Activated T-helper 2 cell treated with anti-CD3 and anti-CD28 coated beads, Interferon-gamma antibody, Interleukin-2, Interleukin-4, amounts not matched to agents 10 μg/mL and 5 μg/mL and 100 μg/mL, durations not matched to agents 14 hours and 24 hours and 36 hours (primary cell): ENCODE results near the gene PSTK. TPM values are rescaled to one million over a fixed set of nuclear protein-coding genes. Genes with fewer than 3 reads are reported as not detected.
A peak's percentile ranks its signal among the peaks of the same experiment; 100 is the strongest.

Experiments used
- DNase-seq: peaks from one replicate; pipeline ENCODE4 v3.0.0; 2021; ENCODE audit warnings: low spot score
- H3K27ac Mint-ChIP-seq: one replicate; pipeline ENCODE4 v1.8.0; 2021; ENCODE audit warnings: mixed read lengths
- H3K27me3 Mint-ChIP-seq: one replicate; pipeline ENCODE4 v1.8.0; 2021; ENCODE audit warnings: low read depth, mixed read lengths
- H3K36me3 Mint-ChIP-seq: one replicate; pipeline ENCODE4 v1.8.0; 2021; ENCODE audit warnings: low read depth, mixed read lengths
- H3K4me1 Mint-ChIP-seq: one replicate; pipeline ENCODE4 v1.8.0; 2021; ENCODE audit warnings: low read depth, mixed read lengths
- H3K4me3 Mint-ChIP-seq: one replicate; pipeline ENCODE4 v1.8.0; 2021; ENCODE audit warnings: low read depth, mild to moderate bottlenecking, moderate library complexity, mixed read lengths
- H3K9me3 Mint-ChIP-seq: one replicate; pipeline ENCODE4 v1.8.0; 2021; ENCODE audit warnings: mixed read lengths
- intact Hi-C: fragments of 100-400 bp; cut with micrococcal nuclease; formaldehyde crosslinking; loops from one replicate; pipeline ENCODE4 v1.15.1; 2023
- total RNA-seq: library from RNA; stranded (reverse); gene quantifications from 2 replicates; pipeline ENCODE4 v1.2.3, GENCODE V29; 2022

PSTK gene
- total RNA-seq, 1 donor from 2014 or later: 3.4 TPM

DNA sequence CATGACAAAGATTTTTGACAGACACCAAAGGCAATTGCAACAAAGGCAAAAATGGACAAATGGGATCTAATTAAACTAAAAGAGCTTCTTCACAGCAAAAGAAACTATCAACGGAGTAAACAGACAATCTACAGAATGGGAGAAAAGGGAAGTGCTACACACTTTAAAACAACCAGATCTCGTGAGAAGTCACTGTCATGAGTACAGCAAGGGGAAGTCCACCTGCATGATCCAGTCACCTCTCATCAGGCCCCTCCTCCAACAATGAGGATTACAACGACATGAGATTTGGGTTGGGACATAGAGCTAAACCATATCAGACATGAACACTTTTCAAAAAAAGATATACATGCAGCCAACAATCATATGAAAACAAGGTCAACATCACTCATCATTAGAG, 11.5 kb upstream of the PSTK start:
- Mint-ChIP-seq H3K9me3 (peaks cover 34% of the 10 kb centered on the region), H3K4me3 (no peak overlapping the region), H3K27me3 (peaks cover 13% of the 10 kb centered on the region), H3K27ac (no peak overlapping the region), H3K4me1 (no peaks in the 10 kb centered on the region), H3K36me3 (no peaks in the 10 kb centered on the region)
- no peak for DNase-seq
- intact Hi-C loops: no loop called here

DNA sequence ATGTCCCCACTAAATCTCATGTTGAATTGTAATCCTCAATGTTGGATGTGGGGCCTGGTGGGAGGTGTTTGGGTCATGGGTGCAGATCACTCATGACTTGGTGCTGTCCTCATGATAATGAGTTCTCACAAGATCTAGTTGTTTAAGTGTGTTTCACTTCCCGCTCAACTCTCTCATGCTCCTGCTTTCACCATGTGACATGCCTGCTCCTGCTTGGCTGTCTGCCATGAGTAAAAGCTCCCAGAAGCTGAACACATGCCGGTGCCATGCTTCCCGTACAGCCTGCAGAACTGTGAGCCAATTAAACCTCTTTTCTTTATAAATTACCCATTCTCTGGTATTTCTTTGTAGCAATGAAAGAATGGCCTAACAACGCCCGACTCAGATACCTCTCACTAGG, 6.2 kb upstream of the PSTK start:
- Mint-ChIP-seq H3K36me3 (no peaks in the 10 kb centered on the region), H3K27me3 (peaks cover 11% of the 10 kb centered on the region), H3K9me3 (peaks cover 1% of the 10 kb centered on the region), H3K27ac (no peak overlapping the region), H3K4me1 (no peaks in the 10 kb centered on the region), H3K4me3 (no peak overlapping the region)
- no peak for DNase-seq
- intact Hi-C loops: no loop called here

DNA sequence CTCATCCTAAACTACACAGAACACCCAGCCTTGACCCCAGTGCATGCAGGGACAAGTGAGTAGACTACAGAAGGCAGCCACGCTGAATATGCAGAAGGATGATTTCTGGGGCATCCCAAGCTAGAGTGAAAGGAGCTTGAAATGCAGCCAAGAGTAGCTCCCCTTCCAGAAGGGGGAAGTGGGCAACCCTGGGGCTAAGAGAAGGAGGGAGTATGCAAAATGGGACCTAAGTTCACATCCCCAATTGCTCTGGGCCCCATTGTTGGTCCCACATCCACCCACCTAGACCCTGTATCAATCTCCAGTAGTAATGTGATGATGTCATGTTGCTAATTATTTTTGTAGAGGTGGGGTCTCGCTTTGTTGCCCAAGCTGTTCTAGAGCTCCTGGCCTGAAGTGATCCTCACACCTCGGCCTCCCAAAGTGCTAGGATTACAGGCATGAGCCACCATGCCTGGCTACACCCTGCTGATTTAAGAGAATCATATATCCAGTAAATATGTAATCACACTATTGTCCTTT, 5.6 kb upstream of the PSTK start:
- Mint-ChIP-seq H3K4me3 (no peak overlapping the region), H3K27me3 (peaks cover 9% of the 10 kb centered on the region), H3K9me3 (no peaks in the 10 kb centered on the region), H3K27ac (no peak overlapping the region), H3K4me1 (no peaks in the 10 kb centered on the region), H3K36me3 (no peaks in the 10 kb centered on the region)
- no peak for DNase-seq
- intact Hi-C loops: no loop called here

DNA sequence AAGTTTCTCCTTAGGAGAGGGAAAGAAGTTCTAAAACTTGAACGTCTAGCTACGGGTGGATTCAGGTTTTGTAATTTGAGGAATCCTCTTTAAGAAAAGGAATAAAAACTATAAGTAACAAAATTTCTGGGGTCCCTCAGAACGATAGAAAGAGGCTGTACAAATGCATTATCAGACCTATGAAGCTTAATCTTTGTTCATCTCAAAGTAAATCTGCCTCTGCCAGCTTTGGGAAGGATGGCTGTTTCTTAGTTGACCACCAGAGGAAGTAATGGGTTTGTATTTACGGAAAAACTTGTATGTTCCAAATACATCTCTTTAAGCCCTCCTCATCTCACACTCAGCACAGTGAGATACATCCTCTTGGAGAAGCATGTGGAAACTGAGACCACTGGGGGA, 864 bp downstream of the PSTK start:
- H3K4me3 Mint-ChIP-seq: peak overlapping the region; percentile 87
- intact Hi-C loops: no loop called here
- H3K4me1 Mint-ChIP-seq: peaks cover 14% of the 10 kb centered on the region
- no peak for DNase-seq
- peaks cover 3% of the 10 kb centered on the region for H3K27me3 Mint-ChIP-seq
- H3K9me3 Mint-ChIP-seq: no peaks in the 10 kb centered on the region
- H3K36me3 Mint-ChIP-seq: no peaks in the 10 kb centered on the region
- peak overlapping the region; percentile 96 for H3K27ac Mint-ChIP-seq

DNA sequence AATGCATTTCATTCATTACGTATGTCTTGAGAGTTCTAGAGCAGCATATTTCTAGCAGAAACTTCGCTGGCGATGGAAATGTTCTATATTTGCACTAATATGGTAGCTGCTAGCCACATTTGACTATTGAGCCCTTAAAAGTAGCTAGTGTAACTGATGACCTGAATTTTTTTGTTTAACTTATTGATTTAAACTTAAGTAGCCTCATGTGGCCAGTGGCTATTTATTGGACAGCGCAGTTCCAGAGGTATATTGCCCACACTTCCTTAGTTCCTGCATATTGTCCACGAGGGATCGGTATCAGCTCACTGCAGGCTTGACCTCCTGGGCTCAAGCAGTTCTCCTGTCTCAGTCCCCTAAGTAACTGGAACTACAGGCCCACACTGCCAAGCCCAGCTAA, 3.7 kb downstream of the PSTK start:
- H3K27me3 Mint-ChIP-seq: no peaks in the 10 kb centered on the region
- peaks cover 3% of the 10 kb centered on the region for H3K36me3 Mint-ChIP-seq
- H3K9me3 Mint-ChIP-seq: no peaks in the 10 kb centered on the region
- no peak for DNase-seq
- H3K4me3 Mint-ChIP-seq: no peak overlapping the region
- H3K4me1 Mint-ChIP-seq: peaks cover 14% of the 10 kb centered on the region
- intact Hi-C loops: no loop called here
- no peak overlapping the region for H3K27ac Mint-ChIP-seq

DNA sequence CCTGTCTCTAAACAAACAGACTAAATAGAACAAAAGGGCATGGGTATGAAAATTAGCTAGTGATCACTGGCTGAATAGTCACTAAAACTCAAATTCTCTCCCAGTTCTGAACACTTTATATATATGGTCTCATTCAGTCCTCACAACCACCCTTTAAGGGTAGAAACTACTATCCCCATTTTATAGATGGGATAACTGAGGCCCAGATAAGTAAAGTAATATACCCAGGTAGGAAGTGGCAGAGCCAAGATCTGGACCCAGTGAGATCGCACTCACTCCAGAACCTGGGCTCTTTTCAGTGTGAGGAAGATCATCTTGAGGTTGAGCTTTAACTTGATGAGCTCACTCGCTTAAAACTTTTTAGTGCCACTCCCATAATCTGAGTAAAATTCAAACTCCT, 4.5 kb downstream of the PSTK start:
- DNase-seq: no peak
- H3K9me3 Mint-ChIP-seq: no peaks in the 10 kb centered on the region
- H3K27me3 Mint-ChIP-seq: no peaks in the 10 kb centered on the region
- H3K27ac Mint-ChIP-seq: no peak overlapping the region
- intact Hi-C loops: no loop called here
- H3K4me1 Mint-ChIP-seq: peaks cover 14% of the 10 kb centered on the region
- H3K4me3 Mint-ChIP-seq: no peak overlapping the region
- peaks cover 3% of the 10 kb centered on the region for H3K36me3 Mint-ChIP-seq

DNA sequence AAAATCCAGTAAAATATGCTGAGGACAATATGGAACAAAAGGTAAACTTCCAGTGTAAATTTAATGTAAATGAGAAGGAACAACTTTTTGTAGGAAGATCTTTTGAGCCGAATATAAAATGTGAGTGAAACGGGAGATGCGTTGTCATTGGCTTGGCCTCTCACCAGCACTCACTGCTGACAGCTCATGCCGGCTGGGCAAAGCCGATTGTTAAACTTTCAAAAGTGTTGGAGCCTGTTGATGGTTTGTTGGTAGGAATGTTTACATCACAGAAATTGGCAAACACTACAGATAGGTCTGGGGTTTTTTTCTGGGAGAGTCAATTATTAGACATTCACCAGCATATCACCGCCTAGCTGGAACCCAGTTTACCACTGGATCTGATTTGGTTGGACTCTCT, 6.1 kb downstream of the PSTK start:
- Mint-ChIP-seq H3K9me3 (no peaks in the 10 kb centered on the region), H3K27me3 (no peaks in the 10 kb centered on the region), H3K36me3 (peaks cover 7% of the 10 kb centered on the region), H3K4me1 (peaks cover 4% of the 10 kb centered on the region), H3K27ac (no peak overlapping the region), H3K4me3 (no peak overlapping the region)
- intact Hi-C loops: no loop called here
- no peak for DNase-seq

DNA sequence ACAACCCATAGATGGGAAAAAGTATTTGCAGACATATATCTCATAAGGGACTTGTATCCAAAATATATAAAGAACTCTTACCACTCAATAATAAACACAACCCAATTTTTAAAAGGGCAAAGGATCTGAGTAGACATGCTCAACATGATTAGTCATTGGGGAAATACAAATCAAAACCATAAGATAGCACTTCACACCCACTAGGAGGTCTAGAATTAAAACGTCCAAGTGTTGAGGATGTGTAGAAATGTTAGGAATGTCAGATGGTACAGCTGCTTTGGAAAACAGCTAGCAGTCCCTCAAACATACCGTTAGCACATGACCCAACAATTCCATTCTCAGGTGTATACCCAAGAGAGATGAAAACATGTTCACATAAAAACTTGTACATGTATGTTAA, 8.3 kb downstream of the PSTK start:
- no peaks in the 10 kb centered on the region for H3K4me1 Mint-ChIP-seq
- peaks cover 10% of the 10 kb centered on the region for H3K36me3 Mint-ChIP-seq
- H3K9me3 Mint-ChIP-seq: no peaks in the 10 kb centered on the region
- no peak overlapping the region for H3K4me3 Mint-ChIP-seq
- no peaks in the 10 kb centered on the region for H3K27me3 Mint-ChIP-seq
- DNase-seq: no peak
- intact Hi-C loops: no loop called here
- H3K27ac Mint-ChIP-seq: no peak overlapping the region

DNA sequence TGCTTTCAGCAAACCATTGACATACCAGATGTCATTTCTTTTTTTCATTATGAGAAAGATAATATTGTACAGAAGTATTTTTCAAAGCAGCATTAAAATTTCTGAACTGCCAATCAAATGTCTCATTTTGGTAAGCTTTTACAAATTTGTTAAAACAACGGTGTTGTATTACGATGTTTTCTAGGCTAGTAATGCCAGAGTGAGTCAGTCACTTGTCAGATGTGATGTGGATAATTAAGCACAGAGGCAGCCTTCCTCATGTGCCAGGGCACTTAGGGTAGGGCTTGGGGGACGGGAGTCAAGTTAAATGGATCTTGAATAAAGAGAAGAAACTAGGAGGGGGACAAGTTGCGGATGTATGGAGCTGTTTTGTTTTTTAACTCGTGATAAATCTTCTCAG, 10.1 kb downstream of the PSTK start:
- Mint-ChIP-seq H3K27ac (peak overlapping the region; percentile 58), H3K4me1 (no peaks in the 10 kb centered on the region), H3K4me3 (no peak overlapping the region), H3K36me3 (peaks cover 23% of the 10 kb centered on the region), H3K9me3 (no peaks in the 10 kb centered on the region), H3K27me3 (no peaks in the 10 kb centered on the region)
- no peak for DNase-seq
- intact Hi-C loops: no loop called here

DNA sequence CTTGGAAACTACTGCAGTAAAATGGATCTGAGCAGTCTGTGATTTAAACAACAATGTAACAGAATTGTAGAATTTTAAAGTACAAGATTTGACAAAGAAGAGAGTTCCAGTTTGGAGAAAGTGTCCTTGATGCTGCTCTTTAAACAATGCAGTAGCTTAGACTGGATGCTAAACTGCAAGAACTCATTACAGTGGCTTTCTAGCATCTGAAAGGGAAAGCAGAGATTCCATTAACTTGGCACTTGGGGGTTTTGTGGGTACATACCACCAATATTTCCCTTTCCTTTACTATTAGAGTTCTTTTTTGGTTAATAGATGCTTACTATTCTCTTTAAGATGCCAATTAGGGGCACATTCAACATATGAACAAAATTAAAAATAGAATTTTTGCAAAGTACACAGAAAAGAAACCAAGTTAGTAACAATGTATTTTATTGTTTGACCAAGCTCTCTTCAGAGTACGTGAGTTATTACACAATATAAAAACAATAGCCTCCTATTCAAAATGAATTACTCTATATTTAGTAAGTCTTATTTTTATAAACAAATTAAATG, 11.9 kb downstream of the PSTK start:
- no peak overlapping the region for H3K27ac Mint-ChIP-seq

DNA sequence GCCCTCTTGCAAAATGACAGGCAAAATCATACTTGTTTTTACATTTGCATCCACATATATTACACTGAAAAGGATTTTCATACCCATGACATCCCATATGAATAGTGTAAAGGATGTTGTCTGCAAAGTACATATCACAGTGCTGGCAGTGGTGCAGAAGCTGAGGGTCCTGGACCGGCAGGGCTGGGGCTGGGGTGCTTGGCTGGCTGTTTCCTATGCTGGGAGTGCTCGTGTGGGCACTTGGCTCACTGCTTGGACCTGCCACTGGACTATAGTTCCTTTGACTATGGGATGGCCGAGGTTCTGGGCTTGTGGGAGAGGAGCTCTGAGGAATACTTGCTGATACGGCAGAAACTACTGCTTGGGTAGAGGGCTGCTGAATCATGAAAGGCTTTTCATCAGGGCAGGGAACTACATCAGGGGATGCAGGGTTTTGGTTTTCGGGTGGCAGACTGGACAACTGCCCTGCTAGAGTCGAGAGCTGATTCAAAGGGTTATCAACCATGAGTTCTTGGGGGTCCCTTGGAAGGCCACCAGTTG, 13.7 kb downstream of the PSTK start:
- H3K4me3 Mint-ChIP-seq: no peak overlapping the region
- H3K4me1 Mint-ChIP-seq: no peaks in the 10 kb centered on the region
- no peak for DNase-seq
- no peaks in the 10 kb centered on the region for H3K27me3 Mint-ChIP-seq
- intact Hi-C loops: no loop called here
- no peak overlapping the region for H3K27ac Mint-ChIP-seq
- no peaks in the 10 kb centered on the region for H3K9me3 Mint-ChIP-seq
- H3K36me3 Mint-ChIP-seq: peaks cover 36% of the 10 kb centered on the region

More for the DNA sequence above, 11.9 kb downstream of the PSTK start:
- no peaks in the 10 kb centered on the region for H3K9me3 Mint-ChIP-seq
- H3K4me1 Mint-ChIP-seq: no peaks in the 10 kb centered on the region
- no peak for DNase-seq
- peaks cover 32% of the 10 kb centered on the region for H3K36me3 Mint-ChIP-seq
- H3K27me3 Mint-ChIP-seq: no peaks in the 10 kb centered on the region
- intact Hi-C loops: no loop called here
- no peak overlapping the region for H3K4me3 Mint-ChIP-seq

DNA sequence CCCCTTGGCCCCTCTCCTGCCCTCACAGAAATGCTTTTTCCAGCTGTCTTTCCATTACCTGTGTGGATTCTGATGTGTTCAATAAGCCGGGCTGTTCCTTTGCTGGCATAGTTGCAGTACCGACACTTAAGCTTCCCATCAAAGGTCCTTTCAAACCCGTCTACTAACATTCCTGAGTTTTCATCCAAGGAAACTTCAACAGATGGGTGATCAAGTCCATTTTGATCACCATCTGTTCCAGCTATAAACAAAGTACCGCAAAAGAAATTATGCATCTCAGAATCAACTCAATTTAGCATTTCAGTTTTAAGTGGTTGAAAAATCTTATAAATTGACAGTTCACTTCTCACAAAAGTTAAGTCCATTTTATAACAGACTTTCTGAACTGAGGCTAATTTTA, 15.7 kb downstream of the PSTK start:
- Mint-ChIP-seq H3K27ac (no peak overlapping the region), H3K9me3 (no peaks in the 10 kb centered on the region), H3K27me3 (no peaks in the 10 kb centered on the region), H3K4me1 (peaks cover 8% of the 10 kb centered on the region), H3K36me3 (peaks cover 32% of the 10 kb centered on the region), H3K4me3 (no peak overlapping the region)
- no peak for DNase-seq
- intact Hi-C loops: no loop called here

DNA sequence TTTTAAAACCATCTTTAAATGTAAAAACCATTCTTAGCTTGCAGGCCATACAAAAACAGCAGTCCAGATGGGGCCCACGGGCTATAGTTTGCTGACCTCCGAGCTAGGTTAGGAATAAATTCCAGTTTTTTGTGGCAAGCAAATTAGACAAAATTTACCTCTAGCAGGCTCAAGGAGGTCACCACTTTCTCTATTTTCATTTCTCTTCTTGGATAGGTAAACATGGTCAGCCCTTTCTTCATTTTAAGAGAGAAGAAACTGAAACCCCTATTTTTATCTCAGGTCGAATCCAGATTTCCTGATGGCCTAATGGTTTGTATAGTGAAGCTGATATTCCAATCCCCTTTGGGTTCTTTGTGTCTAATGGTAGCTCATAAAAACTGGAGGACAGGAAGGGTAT, 17.7 kb downstream of the PSTK start:
- Mint-ChIP-seq H3K36me3 (peaks cover 33% of the 10 kb centered on the region), H3K27ac (no peak overlapping the region)

More for the DNA sequence above, 17.7 kb downstream of the PSTK start:
- intact Hi-C loops: no loop called here
- no peak for DNase-seq
- Mint-ChIP-seq H3K27me3 (no peaks in the 10 kb centered on the region), H3K9me3 (no peaks in the 10 kb centered on the region), H3K4me1 (peaks cover 10% of the 10 kb centered on the region), H3K4me3 (no peak overlapping the region)
